GM19372 (cell line): ENCODE measurements around the gene ERMARD.
"Not testable (repeated sequence)": the region's sequence is repeated elsewhere in the genome, so short reads cannot be mapped to it uniquely, and the experiment has no call there.

ENCODE experiments used
- ATAC-seq: cut with Tn5 transposase; IDR thresholded peaks from one replicate; pipeline ENCODE4 v1.9.1; 2021; ENCODE audit warnings: mild to moderate bottlenecking, low read depth, moderate library complexity; ENCODE audit not compliant: unreplicated experiment

ERMARD gene

GRCh38 chr6:169729961-169730360, 21.5 kb upstream of the ERMARD start:
- no peak for ATAC-seq

- ATAC-seq, result no peak
Measured at GRCh38 chr6:169738204-169738975, 13.0 kb upstream of the ERMARD start.

- no peak for ATAC-seq
Measured at GRCh38 chr6:169738976-169739529, 12.4 kb upstream of the ERMARD start.

- ATAC-seq, result no peak
Measured at GRCh38 chr6:169741344-169741743, 10.1 kb upstream of the ERMARD start.

- no peak for ATAC-seq
Measured at GRCh38 chr6:169745405-169745804, 6.0 kb upstream of the ERMARD start.

GRCh38 chr6:169746556-169746955, 4.9 kb upstream of the ERMARD start:
- ATAC-seq, result no peak

- ATAC-seq, result no peak
Measured at GRCh38 chr6:169752074-169752623, 727 bp downstream of the ERMARD start.

GRCh38 chr6:169755162-169755561, 3.7 kb downstream of the ERMARD start:
- ATAC-seq, result no peak

GRCh38 chr6:169763308-169763707, 11.9 kb downstream of the ERMARD start:
- ATAC-seq, result no peak

GRCh38 chr6:169763881-169764280, 12.5 kb downstream of the ERMARD start:
- ATAC-seq, result no peak

GRCh38 chr6:169765789-169766188, 14.4 kb downstream of the ERMARD start:
- ATAC-seq, result not testable (repeated sequence)

- no peak for ATAC-seq
Measured at GRCh38 chr6:169766232-169766631, 14.8 kb downstream of the ERMARD start.

GRCh38 chr6:169766921-169767736, 15.7 kb downstream of the ERMARD start:
- ATAC-seq, result no peak

GRCh38 chr6:169774347-169774746, 22.9 kb downstream of the ERMARD start:
- ATAC-seq, result no peak

GRCh38 chr6:169775321-169775720, 23.9 kb downstream of the ERMARD start:
- no peak for ATAC-seq

- no peak for ATAC-seq
Measured at GRCh38 chr6:169776379-169776778, 25.0 kb downstream of the ERMARD start.

- no peak for ATAC-seq
Measured at GRCh38 chr6:169777896-169778295, 26.5 kb downstream of the ERMARD start.

- no peak for ATAC-seq
Measured at GRCh38 chr6:169778646-169779045, 27.2 kb downstream of the ERMARD start.

GRCh38 chr6:169779092-169779815, 27.8 kb downstream of the ERMARD start:
- no peak for ATAC-seq

- no peak for ATAC-seq
Measured at GRCh38 chr6:169779896-169780295, 28.5 kb downstream of the ERMARD start.
